ENCODE data around the gene SEC16A.

- TF ChIP-seq POLR2A (IDR thresholded peaks at IDR 0.05) (no peak), CTCF (IDR thresholded peaks at IDR 0.05) (no peak)
Measured at GRCh38 chr9:136527721-136528710, 45.2 kb upstream of the SEC16A start.
